AG09319 (cell line): Measurements from ENCODE around the gene CDKN1B.

ENCODE experiments used
- DNase-seq: peaks from one replicate; pipeline ENCODE4 v3.0.0-alpha.2; 2010; ENCODE audit warnings: low read depth; ENCODE audit errors: extremely low read depth
- TF ChIP-seq, protein P1 (sequence below): IDR thresholded peaks from 2 replicates; pipeline ENCODE4 v1.5.1; 2011; ENCODE audit warnings: low read depth, mild to moderate bottlenecking, inconsistent platforms, low read length, moderate library complexity

The CDKN1B gene

DNA sequence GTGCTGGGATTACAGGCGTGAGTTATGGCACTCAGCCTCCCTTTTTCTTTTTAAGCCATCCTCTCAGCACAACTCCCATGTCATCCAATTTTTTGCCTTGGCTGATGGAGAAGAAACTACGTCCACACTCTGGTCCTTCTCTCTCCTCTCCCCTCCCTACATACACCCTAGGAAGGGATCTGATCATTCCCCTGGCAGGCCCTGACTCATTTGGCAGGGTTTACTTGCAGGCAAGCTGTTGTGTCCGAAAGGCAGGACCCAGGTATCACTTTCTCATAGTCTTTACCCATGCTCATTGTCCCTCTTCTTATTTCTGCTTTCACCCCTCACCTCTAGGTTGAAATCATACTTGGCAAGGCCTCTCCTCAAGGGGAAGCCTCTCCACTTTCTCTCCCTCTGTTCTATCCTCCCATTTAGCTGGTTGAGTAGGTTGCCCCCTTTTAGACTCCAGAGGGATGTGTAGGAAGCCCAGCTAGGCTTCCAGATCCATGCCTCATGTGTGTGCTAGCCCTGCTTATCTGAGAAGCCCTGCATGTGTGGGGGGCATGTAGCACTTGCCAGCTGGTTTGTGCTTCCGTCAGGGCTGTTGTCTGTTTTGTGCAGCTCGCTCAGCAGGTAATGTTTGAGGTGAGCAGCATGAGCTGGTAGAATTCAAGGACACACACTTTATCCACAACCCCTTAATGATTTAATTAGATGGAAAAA lies 36.0 kb upstream of the CDKN1B start:
- DNase-seq, result no peak
- TF ChIP-seq, protein P1, sequence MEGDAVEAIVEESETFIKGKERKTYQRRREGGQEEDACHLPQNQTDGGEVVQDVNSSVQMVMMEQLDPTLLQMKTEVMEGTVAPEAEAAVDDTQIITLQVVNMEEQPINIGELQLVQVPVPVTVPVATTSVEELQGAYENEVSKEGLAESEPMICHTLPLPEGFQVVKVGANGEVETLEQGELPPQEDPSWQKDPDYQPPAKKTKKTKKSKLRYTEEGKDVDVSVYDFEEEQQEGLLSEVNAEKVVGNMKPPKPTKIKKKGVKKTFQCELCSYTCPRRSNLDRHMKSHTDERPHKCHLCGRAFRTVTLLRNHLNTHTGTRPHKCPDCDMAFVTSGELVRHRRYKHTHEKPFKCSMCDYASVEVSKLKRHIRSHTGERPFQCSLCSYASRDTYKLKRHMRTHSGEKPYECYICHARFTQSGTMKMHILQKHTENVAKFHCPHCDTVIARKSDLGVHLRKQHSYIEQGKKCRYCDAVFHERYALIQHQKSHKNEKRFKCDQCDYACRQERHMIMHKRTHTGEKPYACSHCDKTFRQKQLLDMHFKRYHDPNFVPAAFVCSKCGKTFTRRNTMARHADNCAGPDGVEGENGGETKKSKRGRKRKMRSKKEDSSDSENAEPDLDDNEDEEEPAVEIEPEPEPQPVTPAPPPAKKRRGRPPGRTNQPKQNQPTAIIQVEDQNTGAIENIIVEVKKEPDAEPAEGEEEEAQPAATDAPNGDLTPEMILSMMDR, result no peak

DNA sequence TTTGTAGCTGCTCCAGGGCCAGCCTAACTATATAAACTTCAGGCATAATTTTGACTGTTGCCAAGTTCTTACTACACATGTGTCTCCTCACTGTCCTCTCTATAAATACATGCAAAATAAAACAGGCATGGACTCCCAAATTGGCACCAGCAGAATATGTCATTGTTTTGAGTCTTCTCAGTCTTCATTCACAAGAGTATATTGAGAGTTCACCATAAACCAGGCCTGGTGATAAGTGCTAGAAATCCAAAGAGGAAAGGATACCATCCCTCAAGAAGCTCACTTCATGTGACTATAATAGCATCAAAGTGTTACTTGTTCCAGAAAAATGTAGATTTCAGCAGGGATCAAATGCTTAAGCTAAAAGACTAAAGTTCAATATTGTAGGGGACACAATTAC lies 34.9 kb upstream of the CDKN1B start:
- DNase-seq, result no peak
- TF ChIP-seq, protein P1, result no peak

DNA sequence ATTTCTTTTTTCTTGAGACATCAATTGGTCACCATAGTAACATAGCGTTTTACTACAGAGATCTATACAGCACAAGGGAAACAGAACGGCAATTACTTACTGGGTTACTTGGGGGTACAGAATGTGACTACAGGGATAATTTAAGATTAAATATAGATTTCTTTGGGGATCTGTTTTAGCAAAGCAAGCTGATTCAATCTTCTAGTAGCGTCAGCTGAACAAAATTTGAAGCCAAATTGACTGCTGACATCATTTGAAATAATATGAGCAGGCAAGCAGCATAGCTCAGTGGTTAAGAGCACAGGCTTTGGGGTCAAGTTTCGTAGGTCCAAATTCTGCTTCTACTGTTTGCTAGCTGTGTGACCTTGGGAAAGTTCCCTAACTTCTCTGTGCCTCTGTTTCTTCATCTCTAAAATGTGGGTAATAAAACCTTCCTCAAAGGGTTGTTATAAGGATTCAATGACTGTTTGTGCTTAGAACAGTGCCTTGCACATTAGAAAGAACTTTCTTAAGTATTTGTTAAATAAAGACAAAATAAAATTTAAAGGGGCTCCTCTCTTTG lies 34.0 kb upstream of the CDKN1B start:
- TF ChIP-seq, protein P1, result no peak
- no peak for DNase-seq

DNA sequence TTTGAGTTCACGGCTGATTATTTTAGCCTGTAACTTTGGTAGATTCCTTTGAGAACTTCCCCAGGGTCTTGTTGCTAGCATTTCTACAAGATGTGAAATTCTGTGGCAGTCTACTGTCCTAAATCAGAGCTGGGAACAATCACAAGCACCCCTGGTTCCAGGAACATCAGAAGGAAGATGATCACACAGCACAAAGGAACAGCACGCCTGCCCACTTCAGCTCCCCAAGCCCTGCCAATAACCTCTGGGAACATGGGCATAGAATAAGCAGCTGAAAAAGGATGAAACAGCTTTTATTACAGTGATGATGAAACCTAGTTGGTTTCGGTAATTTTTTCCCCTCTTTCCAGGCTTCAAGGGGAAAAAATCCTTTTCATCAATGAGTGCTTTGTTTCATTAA lies 33.4 kb upstream of the CDKN1B start:
- DNase-seq, result no peak
- TF ChIP-seq, protein P1, result no peak

DNA sequence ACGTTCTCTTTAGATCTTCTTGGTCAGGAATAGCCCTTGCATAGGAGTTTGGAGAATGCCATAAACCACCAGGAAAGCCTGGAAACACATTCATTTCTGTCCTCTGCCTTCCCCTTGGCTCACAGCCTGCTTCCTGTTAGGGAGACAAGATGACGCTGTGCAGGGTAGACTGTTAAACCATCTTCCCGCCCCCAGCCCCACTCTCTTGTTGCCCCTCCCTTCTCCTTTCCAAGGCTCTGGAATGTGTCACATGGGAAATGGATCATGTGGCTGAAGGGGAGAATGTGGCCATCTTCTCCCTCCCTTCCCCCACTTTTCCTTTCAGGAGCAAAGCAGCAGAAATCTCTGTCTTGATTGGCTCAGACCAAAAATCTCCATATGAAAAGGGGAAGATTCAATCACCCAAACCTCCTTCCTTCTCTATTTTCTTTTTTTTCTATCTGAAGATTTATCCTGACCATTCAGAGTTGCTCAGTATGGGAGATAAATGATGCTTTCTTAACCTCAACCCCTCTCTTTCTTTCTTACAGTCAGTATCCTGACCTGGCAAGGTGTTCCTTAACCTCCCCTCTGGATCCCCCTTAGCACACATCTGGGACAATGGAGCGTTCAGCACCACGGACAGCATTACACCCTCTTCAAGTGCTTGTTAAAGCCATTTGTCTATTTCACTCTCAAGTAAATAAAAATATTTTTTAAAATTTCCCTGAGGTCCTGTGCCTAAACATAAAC lies 32.6 kb upstream of the CDKN1B start:
- TF ChIP-seq, protein P1, result no peak
- no peak for DNase-seq

DNA sequence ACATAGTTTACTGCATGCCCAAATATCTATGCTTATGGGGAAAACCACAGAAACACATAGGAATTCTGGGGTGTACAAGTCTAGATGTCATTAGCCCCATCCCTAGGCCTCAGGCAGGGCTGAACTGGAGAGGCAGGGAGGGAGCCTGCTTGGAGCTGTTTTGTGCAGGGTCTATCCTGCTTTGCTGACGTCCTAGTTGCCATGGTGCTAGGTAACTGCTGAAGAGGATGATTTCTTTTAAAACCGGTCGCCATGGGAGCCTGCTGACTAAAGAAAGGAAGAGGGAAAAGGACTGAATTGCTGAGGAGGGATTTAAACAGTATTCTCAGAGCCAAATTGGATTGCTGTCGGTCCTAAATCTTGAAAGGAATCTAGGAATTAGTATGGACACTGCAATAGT lies 31.9 kb upstream of the CDKN1B start:
- TF ChIP-seq, protein P1, result no peak
- DNase-seq, result no peak

DNA sequence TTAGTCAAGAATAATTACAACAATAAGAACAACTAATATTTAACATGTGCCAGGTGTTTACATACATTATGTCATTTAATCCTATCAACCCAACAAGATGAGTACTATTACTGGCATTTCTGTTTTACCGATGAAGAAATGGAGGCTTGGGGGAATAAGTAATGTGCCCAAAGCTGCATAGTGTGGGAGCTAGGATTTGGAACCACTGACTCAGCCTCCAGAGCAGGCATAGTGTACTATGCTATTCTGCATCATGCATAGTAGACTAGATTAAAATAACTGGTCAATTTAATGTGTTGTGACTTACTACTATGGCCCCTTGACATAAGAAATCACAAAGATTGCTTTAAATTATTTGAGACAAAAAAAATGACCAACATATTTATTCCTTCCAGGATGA lies 30.7 kb upstream of the CDKN1B start:
- no peak for DNase-seq
- TF ChIP-seq, protein P1, result no peak
